HFFc6 (cell line): ENCODE measurements around the gene SPEN. TPM values are rescaled to one million over a fixed set of nuclear protein-coding genes. Genes with fewer than 3 reads are reported as not detected.
A peak's percentile ranks its signal among the peaks of the same experiment; 100 is the strongest.

ENCODE experiments used
- DNase-seq: peaks from one replicate; pipeline ENCODE4 v3.0.0-alpha.2; 2018
- H3K27ac Mint-ChIP-seq: 2 replicates; pipeline ENCODE4 v1.8.0; 2020; ENCODE audit warnings: mild to moderate bottlenecking, mixed read lengths
- H3K27me3 Mint-ChIP-seq: 2 replicates; pipeline ENCODE4 v1.8.0; 2021; ENCODE audit warnings: mild to moderate bottlenecking, moderate library complexity, mixed read lengths; ENCODE audit not compliant: insufficient read depth
- H3K36me3 Mint-ChIP-seq: 2 replicates; pipeline ENCODE4 v1.8.0; 2021; ENCODE audit warnings: low read depth, mixed read lengths
- H3K4me1 Mint-ChIP-seq: 2 replicates; pipeline ENCODE4 v1.8.0; 2020; ENCODE audit warnings: low read depth, mixed read lengths
- H3K4me3 Mint-ChIP-seq: 2 replicates; pipeline ENCODE4 v1.8.0; 2020; ENCODE audit warnings: mild to moderate bottlenecking, moderate library complexity, mixed read lengths
- H3K9me3 Mint-ChIP-seq: 2 replicates; pipeline ENCODE4 v1.8.0; 2020; ENCODE audit warnings: mild to moderate bottlenecking, mixed read lengths
- total RNA-seq, 6 experiments: library from RNA; stranded (reverse); fragmentation: NEBNext Ultra II Directional; extraction: Animal tissue kit (Norgen Biotek cat#: 25700); gene quantifications; 2 replicates in 1 of 6; 3 replicates in 5 of 6; pipeline ENCODE4 v1.2.3, GENCODE V29; 2021
- TF ChIP-seq, protein P1 (sequence below): fragments of 200-600 bp; sonication (generic); IDR thresholded peaks from 2 replicates; pipeline ENCODE4 v1.5.0; 2021; ENCODE audit warnings: antibody characterized with exemption, mild to moderate bottlenecking

Gene SPEN
- total RNA-seq, 6 experiments from 2014 or later = 25.7 to 30.2 (median 27.6) TPM

DNA sequence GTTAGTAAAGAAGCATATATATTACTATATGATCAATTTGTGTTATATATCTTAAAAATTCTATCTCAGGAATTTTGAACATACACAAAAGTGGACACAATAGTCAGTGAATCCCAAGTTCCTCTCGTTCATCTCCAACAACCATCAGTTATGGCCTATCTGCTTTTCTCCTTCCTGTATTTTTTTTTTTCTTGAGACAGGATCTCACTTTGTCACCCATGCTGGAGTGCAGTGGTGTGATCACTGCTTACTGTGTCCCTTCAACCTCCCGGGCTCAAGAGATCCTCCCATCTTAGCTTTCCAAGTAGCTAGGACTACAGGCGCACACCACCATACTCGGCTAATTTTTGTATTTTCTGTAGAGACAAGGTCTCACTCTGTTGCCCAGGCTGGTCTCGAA lies 9.4 kb downstream of the SPEN start:
- Mint-ChIP-seq H3K27ac (no peak overlapping the region), H3K36me3 (no peaks in the 10 kb centered on the region), H3K4me1 (peaks cover 20% of the 10 kb centered on the region), H3K27me3 (no peaks in the 10 kb centered on the region; the same call in 1 of the 2 replicates), H3K9me3 (no peaks in the 10 kb centered on the region), H3K4me3 (no peak overlapping the region)
- TF ChIP-seq, protein P1, sequence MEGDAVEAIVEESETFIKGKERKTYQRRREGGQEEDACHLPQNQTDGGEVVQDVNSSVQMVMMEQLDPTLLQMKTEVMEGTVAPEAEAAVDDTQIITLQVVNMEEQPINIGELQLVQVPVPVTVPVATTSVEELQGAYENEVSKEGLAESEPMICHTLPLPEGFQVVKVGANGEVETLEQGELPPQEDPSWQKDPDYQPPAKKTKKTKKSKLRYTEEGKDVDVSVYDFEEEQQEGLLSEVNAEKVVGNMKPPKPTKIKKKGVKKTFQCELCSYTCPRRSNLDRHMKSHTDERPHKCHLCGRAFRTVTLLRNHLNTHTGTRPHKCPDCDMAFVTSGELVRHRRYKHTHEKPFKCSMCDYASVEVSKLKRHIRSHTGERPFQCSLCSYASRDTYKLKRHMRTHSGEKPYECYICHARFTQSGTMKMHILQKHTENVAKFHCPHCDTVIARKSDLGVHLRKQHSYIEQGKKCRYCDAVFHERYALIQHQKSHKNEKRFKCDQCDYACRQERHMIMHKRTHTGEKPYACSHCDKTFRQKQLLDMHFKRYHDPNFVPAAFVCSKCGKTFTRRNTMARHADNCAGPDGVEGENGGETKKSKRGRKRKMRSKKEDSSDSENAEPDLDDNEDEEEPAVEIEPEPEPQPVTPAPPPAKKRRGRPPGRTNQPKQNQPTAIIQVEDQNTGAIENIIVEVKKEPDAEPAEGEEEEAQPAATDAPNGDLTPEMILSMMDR = no peak
- DNase-seq = no peak

DNA sequence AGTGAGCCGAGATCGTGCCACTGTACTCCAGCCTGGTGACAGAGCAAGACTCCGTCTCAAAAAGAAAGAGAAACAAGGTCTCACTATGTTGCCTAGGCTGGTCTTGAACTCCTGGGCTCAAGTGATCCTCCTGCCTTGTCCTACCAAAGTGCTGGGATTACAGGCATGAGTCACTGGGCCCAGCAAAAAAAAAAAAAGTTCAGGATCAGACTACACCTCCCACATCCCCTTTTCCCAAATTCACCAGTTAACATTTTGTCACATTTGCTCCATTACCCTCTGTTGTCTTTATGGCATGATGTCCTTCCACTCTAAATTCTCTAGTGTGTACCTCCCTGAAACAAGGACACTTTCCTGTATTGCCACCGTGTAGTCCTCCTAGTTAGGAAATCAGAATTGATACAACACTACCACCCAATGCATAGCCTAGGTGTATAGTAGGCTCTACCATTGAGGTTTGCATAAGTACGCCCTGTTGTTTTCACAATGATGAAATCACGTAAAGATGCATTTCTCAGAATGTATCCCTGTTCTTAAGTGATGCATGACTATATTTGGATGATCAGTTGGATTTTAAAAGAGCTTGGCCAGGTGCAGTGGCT lies 10.7 kb downstream of the SPEN start:
- Mint-ChIP-seq H3K4me3 (no peak overlapping the region), H3K27ac (peak overlapping the region; percentile 3; the same call in 1 of the 2 replicates), H3K36me3 (no peaks in the 10 kb centered on the region), H3K27me3 (no peaks in the 10 kb centered on the region; the same call in 1 of the 2 replicates), H3K9me3 (no peaks in the 10 kb centered on the region), H3K4me1 (peaks cover 12% of the 10 kb centered on the region; the same call in 1 of the 2 replicates)
- TF ChIP-seq, protein P1 = no peak
- DNase-seq = no peak

- Mint-ChIP-seq H3K27ac (no peak overlapping the region), H3K4me3 (no peak overlapping the region), H3K27me3 (no peaks in the 10 kb centered on the region; the same call in 1 of the 2 replicates), H3K36me3 (no peaks in the 10 kb centered on the region), H3K9me3 (no peaks in the 10 kb centered on the region), H3K4me1 (peaks cover 12% of the 10 kb centered on the region; the same call in 1 of the 2 replicates)
- TF ChIP-seq, protein P1 = no peak
- DNase-seq = no peak
Observed at GRCh38 chr1:15858672-15859372, 11.3 kb downstream of the SPEN start.

DNA sequence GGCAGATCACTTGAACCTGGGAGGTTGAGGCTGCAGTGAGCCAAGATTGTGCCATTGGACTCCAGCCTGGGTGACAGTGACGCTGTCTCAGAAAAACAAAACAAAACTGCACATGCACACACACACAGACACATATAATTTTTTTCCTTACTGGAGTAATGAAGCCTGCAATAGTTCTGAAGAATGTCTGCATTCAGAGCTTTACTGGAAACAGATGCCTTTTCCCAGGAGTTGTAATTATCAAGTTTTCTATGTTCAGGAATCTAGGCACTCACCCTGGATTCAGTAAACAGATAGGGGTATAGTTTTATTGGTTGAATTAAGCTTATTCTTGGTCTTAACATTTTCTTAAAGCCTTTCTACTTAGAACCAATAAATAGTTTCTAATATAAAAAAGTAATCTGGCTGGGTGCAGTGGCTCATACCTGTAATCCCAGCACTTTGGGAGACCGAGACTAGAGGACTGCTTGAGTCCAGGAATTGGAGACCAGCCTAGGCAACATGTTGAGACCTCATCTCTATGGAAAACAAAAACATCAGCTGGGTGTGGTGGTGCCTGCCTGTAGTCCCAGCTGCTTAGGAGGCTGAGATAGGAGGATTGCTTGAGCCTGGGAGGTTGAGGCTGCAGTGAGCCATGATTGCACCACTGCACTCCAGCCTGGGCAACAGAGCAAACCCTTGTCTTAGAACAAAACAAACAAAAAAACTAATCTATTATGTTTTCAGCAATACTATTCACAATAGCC lies 15.8 kb downstream of the SPEN start:
- TF ChIP-seq, protein P1 = no peak
- Mint-ChIP-seq H3K27me3 (no peaks in the 10 kb centered on the region), H3K4me3 (no peak overlapping the region), H3K9me3 (no peaks in the 10 kb centered on the region), H3K4me1 (peaks cover 16% of the 10 kb centered on the region), H3K27ac (no peak overlapping the region), H3K36me3 (no peaks in the 10 kb centered on the region)
- DNase-seq = no peak

DNA sequence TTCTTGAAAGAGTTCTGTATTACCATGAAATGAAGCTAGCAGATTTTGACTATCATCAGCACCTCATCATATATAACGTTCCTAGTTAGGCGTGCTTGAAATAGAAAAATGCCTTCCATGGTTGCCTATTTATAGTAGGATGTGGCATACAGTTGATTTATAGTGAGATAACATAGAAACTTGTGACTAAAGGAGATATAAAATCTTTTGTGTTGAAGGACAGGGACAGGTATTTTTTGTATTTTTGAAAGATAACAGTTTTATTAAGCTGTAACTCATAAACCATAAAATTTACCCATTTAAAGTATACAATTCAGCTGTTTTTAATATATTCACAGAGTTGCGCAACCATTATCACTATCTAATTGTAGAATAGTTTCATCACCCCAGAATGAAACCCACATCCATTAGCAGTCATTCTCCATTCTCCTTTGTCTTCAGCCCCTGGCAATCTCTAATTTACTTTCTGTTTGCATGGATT lies 19.3 kb downstream of the SPEN start:
- peaks cover 27% of the 10 kb centered on the region for H3K4me1 Mint-ChIP-seq
- H3K9me3 Mint-ChIP-seq = no peaks in the 10 kb centered on the region
- TF ChIP-seq, protein P1 = no peak
- no peaks in the 10 kb centered on the region for H3K36me3 Mint-ChIP-seq
- H3K27me3 Mint-ChIP-seq = no peaks in the 10 kb centered on the region
- DNase-seq = no peak
- no peak overlapping the region for H3K27ac Mint-ChIP-seq
- H3K4me3 Mint-ChIP-seq = no peak overlapping the region
